HL-60 (cell line): Measurements from ENCODE around the gene RPH3AL.

Source experiments
- DNase-seq, 2 experiments: peaks; one replicate each; pipeline ENCODE4 v3.0.0-alpha.2; 2010 to 2020; ENCODE audit warnings: low read depth in 1 of 2, low spot score in 1 of 2
- H3K27ac ChIP-seq: fragments of 250-450 bp; sonication (Bioruptor Pico); replicated peaks from 2 replicates; pipeline ENCODE4 v1.5.1; 2020; ENCODE audit warnings: mild to moderate bottlenecking, moderate library complexity
- H3K27me3 ChIP-seq: fragments of 250-450 bp; sonication (Bioruptor Pico); 2 replicates; pipeline ENCODE4 v1.5.1; 2021; ENCODE audit warnings: mild to moderate bottlenecking, moderate library complexity; ENCODE audit not compliant: insufficient read depth, poor library complexity, severe bottlenecking
- H3K4me3 ChIP-seq: replicated peaks from 2 replicates; pipeline ENCODE4 v1.5.1; 2011; ENCODE audit warnings: mild to moderate bottlenecking, control low read depth, low read length; ENCODE audit not compliant: insufficient read depth
- CTCF ChIP-seq: IDR thresholded peaks from one replicate; pipeline ENCODE4 v1.5.1; 2011; ENCODE audit warnings: low read length, control low read depth, inconsistent platforms; ENCODE audit not compliant: insufficient read depth
- GABPA ChIP-seq: IDR thresholded peaks from 2 replicates; pipeline ENCODE4 v1.6.1; 2012; ENCODE audit warnings: low read depth
- POLR2AphosphoS5 ChIP-seq: IDR thresholded peaks from 2 replicates; pipeline ENCODE4 v1.6.1; 2012; ENCODE audit warnings: low read depth
- REST ChIP-seq: IDR thresholded peaks from 2 replicates; pipeline ENCODE4 v1.6.1; 2012; ENCODE audit warnings: low read depth; ENCODE audit not compliant: insufficient replicate concordance
- SPI1 ChIP-seq: IDR thresholded peaks from 2 replicates; pipeline ENCODE4 v1.6.1; 2012; ENCODE audit warnings: low read depth, mild to moderate bottlenecking, borderline replicate concordance

Gene RPH3AL

GRCh38 chr17:395179-395578 lies 42.6 kb upstream of the RPH3AL start:
- no peaks in the 10 kb centered on the region for H3K27me3 ChIP-seq
- no peak overlapping the region for H3K27ac ChIP-seq
- peak; percentile 57 to 71 for DNase-seq
- H3K4me3 ChIP-seq = no peak overlapping the region
- TF ChIP-seq CTCF (no peak), GABPA (no peak), SPI1 (no peak), REST (no peak), POLR2AphosphoS5 (no peak)

GRCh38 chr17:394718-395095 lies 42.1 kb upstream of the RPH3AL start:
- Histone ChIP-seq H3K27me3 (no peaks in the 10 kb centered on the region), H3K27ac (peak overlapping the region; percentile 58), H3K4me3 (no peak overlapping the region)
- DNase-seq = no peak
- TF ChIP-seq POLR2AphosphoS5 (no peak), CTCF (no peak), GABPA (no peak), SPI1 (no peak), REST (no peak)

GRCh38 chr17:393806-394717 lies 41.5 kb upstream of the RPH3AL start:
- Histone ChIP-seq H3K27ac (peak overlapping the region; percentile 58), H3K27me3 (no peaks in the 10 kb centered on the region), H3K4me3 (no peak overlapping the region)
- peak in 1 of 2 experiments; percentile 33 for DNase-seq
- peak; percentile 62; the same call in 1 of the 2 replicates for TF ChIP-seq SPI1
- TF ChIP-seq REST = no peak
